ENCODE data around the gene SNTB2. TPM values are rescaled to one million over a fixed set of nuclear protein-coding genes. Genes with fewer than 3 reads are reported as not detected.

SNTB2 gene
- total and polyA plus RNA-seq, 10 of the 15 experiments (the other 5 are each of a cell fraction or from before 2014, with no cell fraction given) = 1.2 to 15.7 (median 5.0) TPM

GRCh38 chr16:69186642-69187445 lies at the start of gene SNTB2 (continued):
- no peak for TF ChIP-seq SUZ12 (IDR thresholded peaks at IDR 0.05; ENCODE audit: unreplicated experiment)
- peak; percentile 67 for TF ChIP-seq SKIL (IDR thresholded peaks at IDR 0.05; ENCODE audit: low read depth, poor library complexity, severe bottlenecking)
- TF ChIP-seq STAT1 (conservative IDR thresholded peaks at IDR 0.05) = no peak
- TF ChIP-seq HDAC6 (IDR thresholded peaks at IDR 0.05; ENCODE audit: unreplicated experiment) = no peak
- no peak for TF ChIP-seq ZNF217 (IDR thresholded peaks at IDR 0.05)
- no peak; the same call in 1 of the 2 replicates for TF ChIP-seq LARP7 (IDR thresholded peaks at IDR 0.05)
- TF ChIP-seq NKRF (conservative IDR thresholded peaks at IDR 0.05) = peak; percentile 35
- TF ChIP-seq IRF3 (IDR thresholded peaks at IDR 0.05) = 0 out of 2 replicates have a peak, but pooled peaks have one; percentile 29
- 0 out of 2 replicates have a peak, but pooled peaks have one; percentile 51 for TF ChIP-seq CREM (IDR thresholded peaks at IDR 0.05; ENCODE audit: low read depth)
- TF ChIP-seq ATF7 (IDR thresholded peaks at IDR 0.05; ENCODE audit: low read depth) = peak; percentile 83
- no peak for TF ChIP-seq FOS (IDR thresholded peaks at IDR 0.05; ENCODE audit: borderline replicate concordance, extremely low read depth, insufficient read length)
- TF ChIP-seq SP1 (IDR thresholded peaks at IDR 0.05; ENCODE audit: low read depth, low read length) = peak; percentile 68
- peak; percentile 38; the same call in 1 of the 2 replicates for TF ChIP-seq YY1 (IDR thresholded peaks at IDR 0.05; ENCODE audit: low read depth, low read length)
- peak; percentile 78; the same call in 1 of the 2 replicates for TF ChIP-seq MTA3 (IDR thresholded peaks at IDR 0.05; ENCODE audit: borderline replicate concordance, low read length)
- peak; percentile 95 for TF ChIP-seq MTA2 (IDR thresholded peaks at IDR 0.05; ENCODE audit: low read depth)
